H1 (cell line): ENCODE measurements around the gene CFAP74. TPM values are rescaled to one million over a fixed set of nuclear protein-coding genes. Genes with fewer than 3 reads are reported as not detected.

Experiments
- CTCF ChIA-PET: fragments of 300-600 bp; sonication (Branson Sonifier 250); formaldehyde crosslinking; loops from one replicate; lab custom pipeline; 2021; ENCODE audit not compliant: partially characterized antibody; lab: Charles Lee
- POLR2A ChIA-PET: fragments of 300-600 bp; sonication (Branson Sonifier 250); formaldehyde crosslinking; loops from one replicate; lab custom pipeline; 2021; ENCODE audit warnings: inconsistent platforms; ENCODE audit not compliant: partially characterized antibody; lab: Charles Lee
- DNase-seq, 2 experiments: peaks; one replicate each; pipeline versions ENCODE4 v3.0.0 to v3.0.0-alpha.2; 2010 to 2022; ENCODE audit warnings: low spot score in 2 of 2, low read depth in 1 of 2, mixed read lengths in 1 of 2
- FAIRE-seq: peaks from 2 replicates; lab custom pipeline; 2011; peaks lifted over from hg19 to GRCh38; lab: Jason Lieb, UNC
- H2AFZ ChIP-seq: 2 replicates; pipeline ENCODE4 v1.8.1; 2012; ENCODE audit warnings: low read length, inconsistent platforms
- H2AK5ac ChIP-seq: 2 replicates; pipeline ENCODE4 v1.6.1; 2013; ENCODE audit warnings: low read depth, low read length
- H2BK120ac ChIP-seq: replicated peaks from 2 replicates; pipeline ENCODE3; 2013; ENCODE audit warnings: low read depth, low read length, inconsistent platforms
- H2BK12ac ChIP-seq: 2 replicates; pipeline ENCODE4 v1.6.1; 2013; ENCODE audit warnings: low read depth, low read length
- H2BK15ac ChIP-seq: 2 replicates; pipeline ENCODE4 v1.6.1; 2013; ENCODE audit warnings: low read length
- H2BK20ac ChIP-seq: 2 replicates; pipeline ENCODE4 v1.6.1; 2013; ENCODE audit warnings: low read length
- H2BK5ac ChIP-seq: 2 replicates; pipeline ENCODE4 v1.6.1; 2013; ENCODE audit warnings: low read depth, low read length
- H3K14ac ChIP-seq: 2 replicates; pipeline ENCODE4 v1.6.1; 2013; ENCODE audit warnings: inconsistent platforms; ENCODE audit not compliant: insufficient read length
- H3K18ac ChIP-seq: 2 replicates; pipeline ENCODE4 v1.6.1; 2013; ENCODE audit warnings: low read length; ENCODE audit errors: extremely low read depth
- H3K23ac ChIP-seq: 2 replicates; pipeline ENCODE4 v1.6.1; 2013; ENCODE audit warnings: inconsistent platforms; ENCODE audit not compliant: insufficient read length
- H3K23me2 ChIP-seq: 2 replicates; pipeline ENCODE4 v1.6.1; 2013; ENCODE audit warnings: low read depth, low read length
- H3K27ac ChIP-seq: 2 replicates; pipeline ENCODE4 v1.6.1; 2011; ENCODE audit warnings: low read depth, low read length, inconsistent platforms
- H3K27me3 ChIP-seq, 4 experiments: replicated peaks in 1 of 4; 1 replicate in 1 of 4; 2 replicates in 3 of 4; pipeline versions ENCODE4 v1.6.1 to v1.8.1; 2011 to 2013; ENCODE audit warnings: low read length in 3 of 4, mild to moderate bottlenecking in 3 of 4, inconsistent platforms in 2 of 4, mixed read lengths in 2 of 4, moderate library complexity in 1 of 4; ENCODE audit not compliant: control insufficient read depth in 3 of 4, insufficient read depth in 3 of 4; ENCODE audit errors: extremely low read depth in 1 of 4
- H3K36me3 ChIP-seq, 4 experiments: 2 replicates each; pipeline versions ENCODE4 v1.6.1 to v1.8.1; 2011 to 2013; ENCODE audit warnings: mild to moderate bottlenecking in 4 of 4, low read length in 3 of 4, moderate library complexity in 2 of 4, control low read depth in 1 of 4, inconsistent platforms in 1 of 4; ENCODE audit not compliant: insufficient read depth in 4 of 4, control insufficient read depth in 2 of 4
- H3K4ac ChIP-seq: replicated peaks from 2 replicates; pipeline ENCODE3; 2013; ENCODE audit warnings: low read length, low read depth, mixed read lengths, inconsistent platforms; ENCODE audit not compliant: insufficient read length
- H3K4me1 ChIP-seq, 4 experiments: replicated peaks in 1 of 4; 1 replicate in 1 of 4; 2 replicates in 3 of 4; pipeline versions ENCODE4 v1.6.1 to v1.8.1; 2011 to 2013; ENCODE audit warnings: low read length in 3 of 4, inconsistent platforms in 2 of 4, mixed read lengths in 1 of 4; ENCODE audit not compliant: insufficient read depth in 4 of 4, control insufficient read depth in 3 of 4
- H3K4me2 ChIP-seq, 2 experiments: 2 replicates each; pipeline versions ENCODE4 v1.6.1 to v1.8.1; 2011 to 2013; ENCODE audit warnings: low read depth in 2 of 2, low read length in 2 of 2, control low read depth in 1 of 2, inconsistent platforms in 1 of 2, mild to moderate bottlenecking in 1 of 2; ENCODE audit not compliant: insufficient read depth in 1 of 2
- H3K4me3 ChIP-seq, 4 experiments: fragments of 200-600, 300-600 bp in 1 of 4; sonication (generic), shearing (Covaris generic), sonication (Bioruptor Twin) in 1 of 4; 2 replicates each; pipeline versions ENCODE4 v1.5.1 to v1.8.1; 2011 to 2016; ENCODE audit warnings: low read length in 4 of 4, low read depth in 3 of 4, control low read depth in 2 of 4, inconsistent platforms in 2 of 4, mild to moderate bottlenecking in 2 of 4, mixed read lengths in 1 of 4, moderate library complexity in 1 of 4; ENCODE audit not compliant: insufficient read depth in 2 of 4; ENCODE audit errors: extremely low read depth in 1 of 4
- H3K56ac ChIP-seq: replicated peaks from 2 replicates; pipeline ENCODE3; 2013; ENCODE audit warnings: low read depth, mild to moderate bottlenecking, mixed read lengths, low read length, inconsistent platforms; ENCODE audit not compliant: insufficient read length
- H3K79me1 ChIP-seq: 2 replicates; pipeline ENCODE4 v1.6.1; 2013; ENCODE audit warnings: low read depth, low read length, control low read depth
- H3K79me2 ChIP-seq, 2 experiments: 2 replicates each; pipeline versions ENCODE4 v1.6.1 to v1.8.1; 2012 to 2013; ENCODE audit warnings: low read length in 2 of 2, mild to moderate bottlenecking in 2 of 2, inconsistent platforms in 1 of 2; ENCODE audit not compliant: insufficient read depth in 2 of 2, control insufficient read depth in 1 of 2
- H3K9ac ChIP-seq, 4 experiments: replicated peaks in 1 of 4; 1 replicate in 1 of 4; 2 replicates in 3 of 4; pipeline versions ENCODE4 v1.6.1 to v1.8.1; 2011 to 2013; ENCODE audit warnings: low read depth in 3 of 4, low read length in 3 of 4, control low read depth in 2 of 4, mild to moderate bottlenecking in 2 of 4, moderate library complexity in 2 of 4, inconsistent platforms in 1 of 4; ENCODE audit errors: extremely low read depth in 1 of 4
- H3K9me3 ChIP-seq, 2 experiments: 2 replicates each; pipeline versions ENCODE4 v1.6.1 to v1.8.1; 2012 to 2013; ENCODE audit warnings: mild to moderate bottlenecking in 2 of 2, moderate library complexity in 2 of 2, control low read depth in 1 of 2, inconsistent platforms in 1 of 2, low read depth in 1 of 2, low read length in 1 of 2, mixed read lengths in 1 of 2; ENCODE audit not compliant: insufficient read depth in 2 of 2
- H4K20me1 ChIP-seq, 2 experiments: replicated peaks in 1 of 2; 2 replicates each; pipeline versions ENCODE3 to v1.8.1; 2011 to 2013; ENCODE audit warnings: inconsistent platforms in 2 of 2, low read length in 2 of 2, mild to moderate bottlenecking in 1 of 2; ENCODE audit not compliant: insufficient read depth in 2 of 2, control insufficient read depth in 1 of 2
- H4K5ac ChIP-seq: 2 replicates; pipeline ENCODE4 v1.6.1; 2013; ENCODE audit warnings: low read length, low read depth, mixed read lengths, inconsistent platforms; ENCODE audit not compliant: insufficient read length
- H4K8ac ChIP-seq: 2 replicates; pipeline ENCODE4 v1.8.0; 2013; ENCODE audit warnings: mild to moderate bottlenecking, moderate library complexity, low read length, inconsistent platforms; ENCODE audit not compliant: insufficient read depth; ENCODE audit errors: extremely low read depth
- H4K91ac ChIP-seq: replicated peaks from 2 replicates; pipeline ENCODE3; 2013; ENCODE audit warnings: low read length, mixed read lengths, inconsistent platforms; ENCODE audit not compliant: insufficient read length
- BACH1 ChIP-seq: IDR thresholded peaks from 2 replicates; pipeline ENCODE4 v1.6.1; 2012; ENCODE audit warnings: low read length, improper control_type of control experiment
- BCL11A ChIP-seq, 2 experiments: IDR thresholded peaks; one replicate each; pipeline ENCODE4 v1.6.1; 2011; ENCODE audit warnings: low read depth in 2 of 2, low read length in 2 of 2, mild to moderate bottlenecking in 2 of 2
- CHD2 ChIP-seq: IDR thresholded peaks from 2 replicates; pipeline ENCODE4 v1.6.1; 2012; ENCODE audit warnings: low read length, improper control_type of control experiment
- HDAC6 ChIP-seq: IDR thresholded peaks from one replicate; pipeline ENCODE4 v1.7.1; 2012; ENCODE audit warnings: low read depth, mild to moderate bottlenecking, inconsistent platforms, low read length, moderate library complexity
- KDM4A ChIP-seq: IDR thresholded peaks from one replicate; pipeline ENCODE4 v1.7.1; 2012; ENCODE audit warnings: low read depth, mild to moderate bottlenecking, moderate library complexity, low read length, inconsistent platforms; ENCODE audit not compliant: severe bottlenecking
- PHF8 ChIP-seq: fragments of 200-600 bp; sonication (generic); conservative IDR thresholded peaks from 2 replicates; pipeline ENCODE4 v1.7.1; 2012; ENCODE audit warnings: low read depth, mild to moderate bottlenecking, inconsistent platforms, low read length, moderate library complexity
- POLR2AphosphoS5 ChIP-seq: IDR thresholded peaks from 2 replicates; pipeline ENCODE4 v1.6.1; 2011; ENCODE audit warnings: low read depth, low read length
- RBBP5 ChIP-seq: IDR thresholded peaks from 2 replicates; pipeline ENCODE4 v1.7.1; 2012; ENCODE audit warnings: low read depth, mild to moderate bottlenecking, inconsistent platforms, low read length, moderate library complexity, borderline replicate concordance
- SIX5 ChIP-seq: IDR thresholded peaks from 2 replicates; pipeline ENCODE4 v1.6.1; 2011; ENCODE audit warnings: mild to moderate bottlenecking, low read depth, low read length
- TBP ChIP-seq: IDR thresholded peaks from 2 replicates; pipeline ENCODE4 v1.6.1; 2011; ENCODE audit warnings: low read depth, low read length, improper control_type of control experiment
- TEAD4 ChIP-seq: IDR thresholded peaks from 2 replicates; pipeline ENCODE4 v1.6.1; 2012; ENCODE audit warnings: low read depth, low read length, inconsistent platforms, mixed read lengths
- WGBS, 2 experiments: shearing (Covaris generic) in 1 of 2; methylation state at CpG; one replicate each; pipeline versions ENCODE4 v1.1.6 to v1.1.7; 2013 to 2015; ENCODE audit warnings: low lambda C conversion rate in 2 of 2, mixed read lengths in 2 of 2, inconsistent platforms in 1 of 2, low coverage in 1 of 2, missing lambda C conversion rate in 1 of 2; ENCODE audit not compliant: insufficient replicate concordance in 2 of 2, insufficient coverage in 1 of 2, insufficient read length in 1 of 2; ENCODE audit errors: extremely low coverage in 1 of 2, missing lambda C conversion rate in 1 of 2; 5-methylcytosine and 5-hydroxymethylcytosine counted together
- polyA plus RNA-seq, 7 experiments: library from polyadenylated mRNA; depleted of rRNA in 3 of 7; stranded (reverse) in 5 of 7; unstranded in 2 of 7; fragments of >200 nt in 5 of 7; fragments of 200-250 nt in 2 of 7; gene quantifications; 1 replicate in 5 of 7; 2 replicates in 1 of 7; 4 replicates in 1 of 7; pipeline versions ENCODE4 v1.2.1 to v1.2.3, GENCODE V29; 2011 to 2013; ENCODE audit warnings: missing spikeins in 2 of 7, mixed read lengths in 2 of 7
- total RNA-seq: library from RNA; stranded (reverse); fragmentation: NEBNext Ultra II Directional; extraction: Animal tissue kit (Norgen Biotek cat#: 25700); gene quantifications from 2 replicates; pipeline ENCODE4 v1.2.1, GENCODE V29; 2021
- TF ChIP-seq, protein P1 (sequence below), 3 experiments: IDR thresholded peaks; 1 replicate in 2 of 3; 2 replicates in 1 of 3; pipeline versions ENCODE4 v1.5.1 to v1.6.1; 2011; ENCODE audit warnings: low read length in 3 of 3, mild to moderate bottlenecking in 3 of 3, inconsistent platforms in 2 of 3, low read depth in 1 of 3, moderate library complexity in 1 of 3; ENCODE audit not compliant: insufficient read depth in 1 of 3; ENCODE audit errors: control extremely low read depth in 1 of 3

The CFAP74 gene
- total and polyA plus RNA-seq, 2 of the 8 experiments (the other 6 are each of a cell fraction or from before 2014, with no cell fraction given): 0.09 to 0.20 TPM

GRCh38 chr1:1926346-1926811 lies 77.2 kb downstream of the CFAP74 start:
- Histone ChIP-seq H3K23me2 (no peaks in the 10 kb centered on the region; the same call in 1 of the 2 replicates), H3K9me3 (peaks cover 0 to 15% of the 10 kb centered on the region in 2 experiments; a peak in 1 of 4 replicates), H2AK5ac (no peak overlapping the region), H3K4ac (no peak overlapping the region), H3K56ac (no peak overlapping the region), H2BK12ac (no peak overlapping the region), H4K8ac (no peak overlapping the region), H2BK5ac (no peak overlapping the region), H3K36me3 (no peaks in the 10 kb centered on the region), H4K91ac (no peak overlapping the region), H3K27ac (no peak overlapping the region), H3K18ac (no peak overlapping the region), H3K27me3 (no peaks in the 10 kb centered on the region; a peak in 1 of 7 replicates), H3K79me1 (no peaks in the 10 kb centered on the region), H3K23ac (no peak overlapping the region), H4K20me1 (no peaks in the 10 kb centered on the region), H2BK20ac (no peak overlapping the region), H3K9ac (no peak overlapping the region), H2BK15ac (no peak overlapping the region), H2AFZ (no peak overlapping the region), H3K14ac (no peak overlapping the region), H3K4me3 (no peak overlapping the region), H3K4me2 (no peak overlapping the region), H4K5ac (no peak overlapping the region), H3K79me2 (no peaks in the 10 kb centered on the region), H2BK120ac (no peak overlapping the region), H3K4me1 (no peaks in the 10 kb centered on the region; a peak in 2 of 7 replicates)
- no peak for FAIRE-seq
- POLR2A ChIA-PET: interaction anchor here (0.9 kb wide), 1 partner anchor 15 kb away, joined by 3 read pairs; no protein-coding TSS in a partner anchor
- CTCF ChIA-PET: interaction anchor here (1.2 to 3.4 kb wide), 3 partner anchors 17 to 120 kb away, joined by 3 to 21 read pairs (median 5); no protein-coding TSS in a partner anchor
- WGBS, 2 experiments: 90% methylated on average over 11 of the region's 26 CpGs; no CpG with 5 or more reads in 1 of the 2 experiments
- DNase-seq: no peak
- TF ChIP-seq TEAD4 (no peak), CHD2 (no peak), HDAC6 (no peak), SIX5 (no peak), BCL11A (IDR thresholded peaks at IDR 0.05; ENCODE audit: low read depth in 2 of 2, low read length in 2 of 2) (no peak), TBP (no peak), BACH1 (no peak), PHF8 (no peak), KDM4A (no peak), POLR2AphosphoS5 (no peak), RBBP5 (no peak)
- TF ChIP-seq, protein P1, sequence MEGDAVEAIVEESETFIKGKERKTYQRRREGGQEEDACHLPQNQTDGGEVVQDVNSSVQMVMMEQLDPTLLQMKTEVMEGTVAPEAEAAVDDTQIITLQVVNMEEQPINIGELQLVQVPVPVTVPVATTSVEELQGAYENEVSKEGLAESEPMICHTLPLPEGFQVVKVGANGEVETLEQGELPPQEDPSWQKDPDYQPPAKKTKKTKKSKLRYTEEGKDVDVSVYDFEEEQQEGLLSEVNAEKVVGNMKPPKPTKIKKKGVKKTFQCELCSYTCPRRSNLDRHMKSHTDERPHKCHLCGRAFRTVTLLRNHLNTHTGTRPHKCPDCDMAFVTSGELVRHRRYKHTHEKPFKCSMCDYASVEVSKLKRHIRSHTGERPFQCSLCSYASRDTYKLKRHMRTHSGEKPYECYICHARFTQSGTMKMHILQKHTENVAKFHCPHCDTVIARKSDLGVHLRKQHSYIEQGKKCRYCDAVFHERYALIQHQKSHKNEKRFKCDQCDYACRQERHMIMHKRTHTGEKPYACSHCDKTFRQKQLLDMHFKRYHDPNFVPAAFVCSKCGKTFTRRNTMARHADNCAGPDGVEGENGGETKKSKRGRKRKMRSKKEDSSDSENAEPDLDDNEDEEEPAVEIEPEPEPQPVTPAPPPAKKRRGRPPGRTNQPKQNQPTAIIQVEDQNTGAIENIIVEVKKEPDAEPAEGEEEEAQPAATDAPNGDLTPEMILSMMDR (IDR thresholded peaks at IDR 0.05; ENCODE audit: control extremely low read depth in 1 of 3, insufficient read depth in 1 of 3, low read depth in 1 of 3, low read length in 3 of 3): no peak
